Stimulated activated naive CD4-positive, alpha-beta T cell treated with Interleukin-2 at 50 U/mL for 16 hours (primary cell): ENCODE data around the gene E2F7.
A peak's percentile ranks its signal among the peaks of the same experiment; 100 is the strongest.

ENCODE experiments used
- DNase-seq: peaks from one replicate; lab custom pipeline; 2025; lab: John Stamatoyannopoulos, UW

Gene E2F7

GRCh38 chr12:77019920-77020319, 45.4 kb downstream of the E2F7 start:
- DNase-seq: no peak

GRCh38 chr12:77016606-77017005, 48.8 kb downstream of the E2F7 start:
- no peak for DNase-seq

GRCh38 chr12:77013091-77013490, 52.3 kb downstream of the E2F7 start:
- no peak for DNase-seq

- peak; percentile 63 for DNase-seq
Measured at GRCh38 chr12:77010691-77011548, 54.4 kb downstream of the E2F7 start.

- DNase-seq: no peak
Measured at GRCh38 chr12:77007476-77007875, 57.9 kb downstream of the E2F7 start.

- DNase-seq: no peak
Measured at GRCh38 chr12:77005611-77006098, 59.7 kb downstream of the E2F7 start.

GRCh38 chr12:77003914-77004313, 61.5 kb downstream of the E2F7 start:
- no peak for DNase-seq

GRCh38 chr12:77003246-77003645, 62.1 kb downstream of the E2F7 start:
- no peak for DNase-seq

GRCh38 chr12:77002382-77002781, 63.0 kb downstream of the E2F7 start:
- no peak for DNase-seq

- no peak for DNase-seq
Measured at GRCh38 chr12:77001276-77001675, 64.1 kb downstream of the E2F7 start.

GRCh38 chr12:76998908-76999556, 66.3 kb downstream of the E2F7 start:
- DNase-seq: no peak

GRCh38 chr12:76998386-76998785, 67.0 kb downstream of the E2F7 start:
- DNase-seq: no peak

GRCh38 chr12:76997011-76997780, 68.2 kb downstream of the E2F7 start:
- no peak for DNase-seq

GRCh38 chr12:76990716-76991115, 74.7 kb downstream of the E2F7 start:
- DNase-seq: no peak

- no peak for DNase-seq
Measured at GRCh38 chr12:76984566-76984965, 80.8 kb downstream of the E2F7 start.

GRCh38 chr12:76983420-76983819, 81.9 kb downstream of the E2F7 start:
- DNase-seq: no peak

- no peak for DNase-seq
Measured at GRCh38 chr12:76980196-76980595, 85.2 kb downstream of the E2F7 start.

GRCh38 chr12:76976777-76977382, 88.5 kb downstream of the E2F7 start:
- no peak for DNase-seq
